SHP77 (cell line): ENCODE measurements around the gene OR2T8.

Experiments
- DNase-seq, 2 experiments: peaks; one replicate each; lab custom pipeline; 2025; lab: John Stamatoyannopoulos, UW

OR2T8 gene, protein sequence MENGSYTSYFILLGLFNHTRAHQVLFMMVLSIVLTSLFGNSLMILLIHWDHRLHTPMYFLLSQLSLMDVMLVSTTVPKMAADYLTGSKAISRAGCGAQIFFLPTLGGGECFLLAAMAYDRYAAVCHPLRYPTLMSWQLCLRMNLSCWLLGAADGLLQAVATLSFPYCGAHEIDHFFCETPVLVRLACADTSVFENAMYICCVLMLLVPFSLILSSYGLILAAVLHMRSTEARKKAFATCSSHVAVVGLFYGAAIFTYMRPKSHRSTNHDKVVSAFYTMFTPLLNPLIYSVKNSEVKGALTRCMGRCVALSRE

DNA sequence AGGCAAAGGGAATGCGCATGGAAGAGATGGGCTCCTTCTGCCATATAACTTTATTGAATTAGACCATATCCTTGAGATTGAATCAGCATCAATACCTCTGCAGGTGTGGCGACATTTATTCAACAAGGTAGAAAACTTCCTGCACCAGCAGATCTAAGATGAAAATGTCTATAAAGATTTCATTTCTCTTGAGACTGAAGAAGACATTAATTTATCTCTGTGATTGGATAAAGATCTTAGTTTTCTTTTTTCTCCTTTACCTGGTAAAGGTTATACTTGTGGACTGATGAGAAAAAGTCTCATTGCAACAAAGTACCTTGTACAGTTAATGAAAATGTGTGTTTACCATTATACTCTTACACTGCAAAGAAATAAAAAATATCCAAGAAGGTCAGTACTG is at the start of gene OR2T8:
Gene OR2T8, plus strand, starts transcription at position 301 of the 400 bp plus-strand sequence. CDS start 766 bp downstream, outside the sequence.
- no peak for DNase-seq

DNA sequence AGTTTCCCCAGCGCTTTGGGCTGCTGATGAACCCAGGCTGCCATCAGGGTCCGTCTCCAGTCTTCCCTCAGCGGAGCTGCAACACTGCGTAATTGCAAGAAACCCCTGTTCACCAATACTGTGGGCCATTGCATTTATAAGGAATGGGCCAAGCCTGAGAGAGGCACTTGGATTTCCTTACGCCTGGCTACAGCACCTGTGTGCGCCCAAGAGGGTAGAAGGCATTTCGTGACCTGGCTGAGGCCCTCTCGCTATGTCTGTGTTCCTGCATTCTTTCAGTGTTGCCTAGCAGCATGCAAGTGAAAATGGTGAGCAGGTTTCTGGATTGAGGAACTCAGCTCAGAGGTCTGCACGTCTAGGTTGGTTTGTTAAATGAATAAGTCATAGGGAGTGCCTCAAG is 36.7 kb upstream of the OR2T8 start:
- no peak for DNase-seq

DNA sequence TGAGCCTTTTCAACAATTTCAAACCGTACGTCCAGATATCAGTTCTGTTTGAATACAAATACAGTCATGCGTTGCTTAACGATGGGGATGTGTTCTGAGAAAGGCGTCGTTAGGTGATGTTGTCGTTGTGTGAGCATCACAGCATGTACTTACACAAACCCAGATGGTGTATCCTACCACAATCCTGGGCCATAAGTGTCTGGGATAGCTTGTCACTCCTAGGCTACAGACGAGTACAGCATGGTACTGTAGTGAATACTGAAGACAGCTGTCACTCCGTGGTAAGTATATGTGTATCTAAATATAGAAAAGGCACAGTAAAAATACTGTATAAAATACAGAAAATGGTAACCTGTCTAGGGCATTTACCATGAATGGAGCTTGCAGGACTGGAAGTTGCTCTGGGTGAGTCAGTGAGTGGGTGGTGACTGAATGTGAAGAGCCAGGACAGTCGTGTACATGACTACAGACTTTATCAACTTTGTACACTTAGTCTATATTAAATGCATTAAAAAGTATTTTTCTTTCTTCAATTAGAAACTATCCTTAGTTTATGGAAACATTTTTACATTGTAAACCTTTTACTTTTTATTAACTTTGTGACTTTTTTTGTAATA is 35.1 kb upstream of the OR2T8 start:
- no peak for DNase-seq

DNA sequence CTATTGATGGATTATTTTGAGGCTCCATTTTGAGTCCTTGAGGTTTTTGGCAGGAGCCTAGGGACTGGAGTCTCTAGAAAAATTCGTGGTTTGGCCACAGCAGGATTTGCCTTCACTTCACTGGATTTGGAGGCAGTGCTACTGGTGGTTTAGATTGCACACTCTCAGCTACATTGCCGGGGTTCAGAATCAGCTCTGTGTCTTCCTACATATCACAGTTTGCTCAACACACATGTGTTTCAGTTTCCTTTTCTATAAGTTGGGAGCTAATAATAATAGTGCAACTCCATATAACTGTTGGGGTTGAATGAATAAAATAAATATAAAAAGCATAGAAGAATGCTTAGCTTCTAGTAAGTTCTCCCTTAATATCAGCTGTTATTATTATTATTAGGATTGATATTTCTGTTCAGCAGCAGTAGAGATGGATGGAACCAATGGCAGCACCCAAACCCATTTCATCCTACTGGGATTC is 24.9 kb upstream of the OR2T8 start, which contains the start of gene OR2W3:
Gene OR2W3, plus strand, starts transcription at position 425 of the 475 bp plus-strand sequence. Its CDS starts 0 bp downstream, at position 425.
- DNase-seq, result no peak

DNA sequence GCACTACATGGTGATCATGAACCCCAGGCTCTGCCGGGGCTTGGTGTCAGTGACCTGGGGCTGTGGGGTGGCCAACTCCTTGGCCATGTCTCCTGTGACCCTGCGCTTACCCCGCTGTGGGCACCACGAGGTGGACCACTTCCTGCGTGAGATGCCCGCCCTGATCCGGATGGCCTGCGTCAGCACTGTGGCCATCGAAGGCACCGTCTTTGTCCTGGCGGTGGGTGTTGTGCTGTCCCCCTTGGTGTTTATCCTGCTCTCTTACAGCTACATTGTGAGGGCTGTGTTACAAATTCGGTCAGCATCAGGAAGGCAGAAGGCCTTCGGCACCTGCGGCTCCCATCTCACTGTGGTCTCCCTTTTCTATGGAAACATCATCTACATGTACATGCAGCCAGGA is 24.1 kb upstream of the OR2T8 start:
- no peak for DNase-seq

DNA sequence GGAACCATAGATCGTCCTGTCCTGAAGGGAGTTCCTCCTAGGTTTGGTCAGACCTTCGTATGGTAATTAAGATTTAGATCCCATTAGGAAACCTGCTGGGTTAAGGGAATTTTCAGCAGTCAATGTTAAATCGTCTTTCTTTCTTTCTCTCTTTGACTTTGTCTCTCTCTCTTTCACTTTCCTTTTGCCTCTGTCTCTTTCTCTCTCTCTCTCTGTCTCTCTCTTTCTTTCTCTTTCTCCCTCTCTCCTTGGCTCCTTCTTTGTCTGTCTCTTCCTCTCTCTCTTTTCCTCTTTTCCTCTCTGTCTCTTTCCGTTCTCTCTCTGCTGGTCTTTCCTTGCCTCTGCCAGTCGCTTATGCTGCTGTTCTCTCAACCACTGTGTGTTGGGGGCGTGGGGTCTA is 15.9 kb upstream of the OR2T8 start:
- no peak for DNase-seq

DNA sequence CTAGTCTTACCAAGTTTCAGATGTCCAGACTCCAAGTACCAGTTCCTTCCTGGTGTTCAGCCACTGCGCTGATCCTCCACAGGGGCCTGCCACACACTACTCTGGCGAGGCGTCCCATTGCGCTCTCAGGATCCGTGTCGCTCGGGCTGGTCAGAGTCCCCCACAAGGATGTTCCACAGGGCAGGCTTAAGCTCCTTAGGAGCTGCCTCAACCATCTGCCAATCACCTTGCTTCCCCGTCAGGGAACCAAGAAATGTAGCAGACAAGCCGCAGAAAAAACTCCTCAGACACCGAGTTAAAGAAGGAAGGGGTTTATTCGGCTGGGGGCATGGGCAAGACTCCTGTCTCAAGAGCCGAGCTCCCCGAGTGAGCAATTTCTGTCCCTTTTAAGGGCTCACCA is 14.9 kb upstream of the OR2T8 start:
- DNase-seq, result no peak

DNA sequence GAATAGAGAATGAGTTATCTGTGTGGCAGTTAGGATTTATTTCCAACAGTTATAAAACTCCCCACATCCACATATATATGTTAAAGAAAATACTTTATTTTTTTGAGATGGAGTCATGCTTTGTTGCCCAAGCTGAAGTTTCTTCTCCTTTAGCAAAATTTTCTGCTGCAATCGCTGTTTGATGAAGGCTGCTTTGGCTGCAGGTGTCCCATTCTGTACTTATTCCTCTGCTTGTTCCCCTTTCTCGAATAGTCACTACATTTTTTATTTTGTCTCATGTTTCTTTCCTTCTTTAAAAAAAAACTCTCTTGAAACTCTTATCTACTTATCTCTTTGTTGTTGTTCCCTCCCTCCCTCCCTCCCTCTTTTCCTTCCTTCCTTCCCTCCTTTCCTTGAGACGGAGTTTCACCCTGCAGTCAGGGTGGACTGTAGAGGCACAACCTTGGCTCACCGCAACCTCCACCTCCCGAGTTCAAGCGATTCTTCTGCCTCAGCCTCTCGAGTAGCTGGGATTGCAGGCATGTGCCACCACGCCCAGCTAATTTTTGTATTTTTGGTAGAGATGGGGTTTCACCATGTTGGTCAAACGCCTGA is 14.0 kb upstream of the OR2T8 start:
- no peak for DNase-seq

DNA sequence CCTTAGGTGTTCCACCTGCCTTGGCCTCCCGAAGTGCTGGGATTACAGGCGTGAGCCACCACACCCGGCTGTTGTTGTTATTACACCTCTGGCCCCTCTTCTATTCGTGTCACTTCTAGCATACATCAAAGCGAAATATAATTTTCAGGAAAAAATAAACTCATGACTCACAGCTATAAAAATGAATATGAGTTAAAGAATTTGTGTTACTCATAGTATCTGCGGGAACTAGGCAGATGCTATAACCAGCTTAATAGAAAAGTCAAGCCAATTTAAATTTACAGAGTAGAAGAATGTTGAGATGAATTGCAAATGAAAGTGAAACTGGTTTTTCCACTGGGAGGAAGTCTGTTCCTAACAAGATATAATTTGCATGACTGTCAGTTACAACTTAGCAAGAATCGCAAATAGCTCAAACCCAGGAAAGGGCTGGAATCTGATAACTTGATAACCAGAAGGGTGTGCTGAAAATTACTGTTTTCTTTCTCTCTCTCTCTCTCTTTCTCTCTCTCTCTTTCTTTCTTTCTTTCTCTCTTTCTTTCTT is 13.5 kb upstream of the OR2T8 start:
- DNase-seq, result no peak

DNA sequence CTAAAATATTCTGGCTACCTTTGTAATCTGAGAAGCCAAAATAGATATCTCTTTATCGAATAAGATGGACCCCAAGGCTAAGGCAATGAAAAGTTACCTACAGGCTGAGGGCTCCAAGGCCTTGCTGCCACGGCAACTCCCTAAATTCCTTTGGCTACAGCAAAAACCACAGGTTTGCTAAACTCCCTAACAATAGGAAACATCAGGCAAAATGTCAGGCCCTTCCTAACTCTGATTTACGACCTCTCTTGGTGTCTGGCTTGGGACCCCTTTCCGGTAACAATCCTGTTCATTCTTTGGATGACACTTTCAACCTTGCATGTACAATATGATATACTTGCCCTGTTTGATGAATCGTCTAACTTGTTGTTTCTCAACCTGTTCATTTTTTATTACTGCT is 11.3 kb upstream of the OR2T8 start:
- no peak for DNase-seq

DNA sequence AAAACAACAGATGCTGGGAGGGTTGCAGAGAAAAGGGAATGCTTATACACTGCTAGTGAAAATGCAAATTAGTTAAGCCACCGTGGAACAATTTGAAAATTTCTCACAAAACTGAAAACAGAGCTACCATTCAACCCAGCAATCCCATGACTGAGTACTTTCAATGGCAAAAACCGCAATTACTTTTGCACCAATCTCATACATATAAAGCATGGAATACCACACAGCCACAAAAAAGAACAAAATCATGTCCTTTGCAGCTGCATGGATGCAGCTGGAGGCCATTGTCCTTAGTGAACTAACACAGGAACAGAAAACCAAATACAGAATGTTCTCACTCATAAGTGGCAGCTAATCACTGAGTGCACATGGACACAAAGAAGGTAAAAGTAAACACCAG is 6.3 kb upstream of the OR2T8 start:
- DNase-seq, result no peak

DNA sequence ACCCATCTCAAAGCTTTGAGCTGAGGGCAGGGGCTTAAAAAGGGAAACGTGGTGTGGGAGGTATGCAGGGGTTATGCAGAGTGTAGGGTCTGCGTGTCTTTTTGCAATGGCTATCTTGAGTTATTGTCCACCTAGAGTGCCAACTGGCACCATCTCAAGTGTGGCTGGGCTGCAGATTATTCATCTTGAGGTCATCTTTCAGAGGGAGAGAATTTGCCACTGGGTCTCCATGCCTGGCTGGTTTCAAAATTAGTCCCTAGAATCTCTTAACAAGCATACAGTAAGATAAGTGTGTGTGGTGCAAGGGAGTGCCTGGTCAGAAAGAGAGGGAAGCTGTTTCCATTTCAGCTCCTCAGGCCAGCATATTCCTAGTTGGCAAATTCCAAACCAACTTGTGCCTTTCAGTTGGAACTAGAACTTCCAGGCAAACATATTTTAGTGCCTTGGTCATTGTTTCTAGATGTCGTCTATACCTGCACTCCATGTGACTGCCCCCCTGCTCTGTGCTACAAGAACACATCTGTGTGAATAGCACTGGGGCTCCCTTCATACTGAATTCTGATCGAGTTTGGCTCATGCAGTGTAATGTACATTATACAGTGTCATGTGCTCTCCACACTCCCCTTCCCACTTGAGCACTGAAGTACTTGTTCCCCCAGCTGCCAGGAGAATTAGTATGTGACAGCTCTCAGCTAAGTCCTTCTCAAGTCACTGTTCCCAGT is 5.0 kb upstream of the OR2T8 start:
- no peak for DNase-seq

DNA sequence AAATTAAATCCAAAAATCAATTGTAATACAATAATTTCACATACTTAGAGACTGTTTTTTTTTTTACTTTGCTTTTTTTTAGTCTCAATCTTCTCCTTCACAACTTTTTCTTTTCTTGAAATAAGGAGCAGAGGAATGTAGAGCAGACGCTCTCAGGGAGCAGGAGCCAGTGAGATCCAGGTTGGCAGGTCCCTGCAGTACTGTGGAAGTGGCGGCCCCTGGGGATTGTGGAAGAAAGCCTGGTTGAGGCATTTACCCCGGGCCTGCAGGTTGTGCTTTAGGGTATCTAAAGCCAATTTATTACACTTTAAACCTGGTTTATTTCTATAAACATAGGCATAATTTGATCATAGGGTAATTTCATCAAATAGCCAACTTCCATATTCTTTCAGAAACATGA is 3.9 kb downstream of the OR2T8 start:
- DNase-seq, result no peak

DNA sequence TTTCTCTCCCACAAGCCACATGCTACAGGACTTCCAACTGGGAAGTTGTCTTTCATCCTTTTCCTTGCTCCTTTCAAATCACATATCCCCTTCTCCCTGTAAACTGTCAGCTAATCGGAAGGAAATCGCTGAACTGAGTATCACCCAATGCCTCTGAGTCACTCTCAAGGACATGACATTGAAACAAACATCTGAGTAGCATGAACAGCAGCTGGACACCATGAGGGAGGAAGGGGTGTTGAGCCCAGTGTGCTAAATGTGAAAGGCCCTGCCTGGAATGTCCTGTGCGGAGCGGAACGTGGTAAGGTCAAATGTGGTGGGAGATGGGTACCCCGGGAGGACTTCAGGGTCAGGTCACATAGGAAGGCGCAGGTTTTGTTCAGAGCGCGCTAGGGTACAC is 4.8 kb downstream of the OR2T8 start, which contains the start of gene OR2AJ1:
Gene OR2AJ1, plus strand, starts transcription at position 22 of the 400 bp plus-strand sequence. CDS start 8,880 bp downstream, outside the sequence.
- no peak for DNase-seq

DNA sequence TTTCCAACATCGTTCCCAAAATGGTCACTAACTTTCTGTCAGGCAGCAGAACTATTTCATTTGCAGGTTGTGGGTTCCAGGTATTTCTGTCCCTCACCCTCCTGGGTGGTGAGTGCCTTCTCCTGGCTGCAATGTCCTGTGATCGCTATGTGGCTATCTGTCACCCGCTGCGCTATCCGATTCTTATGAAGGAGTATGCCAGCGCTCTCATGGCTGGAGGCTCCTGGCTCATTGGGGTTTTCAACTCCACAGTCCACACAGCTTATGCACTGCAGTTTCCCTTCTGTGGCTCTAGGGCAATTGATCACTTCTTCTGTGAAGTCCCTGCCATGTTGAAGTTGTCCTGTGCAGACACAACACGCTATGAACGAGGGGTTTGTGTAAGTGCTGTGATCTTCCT is 13.9 kb downstream of the OR2T8 start:
- no peak for DNase-seq

DNA sequence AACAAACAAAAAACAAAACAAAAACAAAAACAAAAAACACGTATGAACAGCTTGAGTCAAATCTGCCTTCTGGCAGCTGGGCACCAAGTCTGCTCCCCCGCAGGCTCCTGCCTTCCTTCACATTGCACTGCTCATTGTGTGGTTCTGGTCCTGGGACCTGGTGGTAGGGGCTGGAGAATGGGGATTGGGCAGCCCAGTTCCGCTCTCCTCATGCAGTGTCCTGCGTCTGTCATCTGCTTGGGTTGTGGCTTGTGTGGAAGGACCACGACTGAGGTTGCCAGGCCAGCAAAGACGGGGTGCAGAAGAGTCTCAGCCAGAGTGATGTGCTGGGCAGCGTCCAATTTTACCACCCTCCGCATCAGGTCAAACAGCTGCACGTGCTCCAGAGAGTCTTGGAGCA is 15.7 kb downstream of the OR2T8 start:
- DNase-seq, result no peak

DNA sequence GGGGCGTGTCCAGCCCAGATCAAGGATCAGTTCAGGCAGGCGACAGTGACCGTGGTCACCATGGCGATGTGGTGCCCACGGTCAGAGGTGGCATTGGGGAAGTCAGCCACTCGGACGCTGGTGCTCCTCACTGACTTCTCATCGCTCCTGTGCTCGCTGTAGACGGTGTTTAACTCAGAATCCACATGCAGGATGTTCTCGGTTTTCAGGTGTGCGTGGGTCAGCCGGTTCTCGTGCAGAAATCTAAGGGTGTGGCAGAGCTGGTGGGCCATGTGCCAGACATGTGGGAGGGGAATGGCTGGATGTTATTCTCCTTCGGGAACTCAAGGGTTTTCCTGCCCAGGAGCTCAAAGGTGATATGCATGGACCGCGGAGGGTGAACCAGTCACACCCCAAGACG is 16.4 kb downstream of the OR2T8 start:
- no peak for DNase-seq

DNA sequence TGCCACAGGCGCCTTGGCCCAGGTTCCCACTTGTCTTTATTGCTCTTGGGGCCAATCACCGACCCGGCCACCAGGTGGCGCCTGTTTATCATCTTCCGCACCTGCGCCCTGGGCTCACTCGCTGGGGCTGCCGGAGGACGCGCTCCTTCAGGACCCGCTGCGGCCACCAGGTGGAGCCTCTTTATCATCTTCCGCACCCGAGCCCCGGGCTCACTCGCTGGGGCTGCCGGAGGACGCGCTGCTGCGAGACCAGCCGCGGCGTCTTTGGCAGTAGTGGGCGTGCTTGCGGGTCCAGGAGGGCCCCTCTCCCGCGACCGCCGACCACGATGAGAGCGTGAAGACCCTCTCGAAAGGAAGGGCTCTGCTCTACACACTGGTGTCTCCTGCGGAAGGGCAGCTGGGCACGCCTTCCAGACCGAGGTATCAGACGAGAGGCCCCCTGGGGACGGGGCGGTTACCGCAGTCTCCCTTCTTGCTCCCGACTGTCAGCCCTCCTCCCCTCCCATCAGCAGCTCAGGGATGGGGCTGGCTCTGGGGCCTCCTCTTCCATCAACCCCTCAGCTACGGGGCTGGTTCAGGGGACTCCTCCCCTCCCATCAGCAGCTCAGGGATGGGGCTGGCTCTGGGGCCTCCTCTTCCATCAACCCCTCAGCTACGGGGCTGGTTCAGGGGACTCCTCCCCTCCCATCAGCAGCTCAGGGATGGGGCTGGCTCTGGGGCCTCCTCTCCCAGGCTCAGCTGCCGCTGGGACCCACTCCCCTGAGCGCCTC is 17.1 kb downstream of the OR2T8 start:
- peak; percentile 48 to 78 for DNase-seq

DNA sequence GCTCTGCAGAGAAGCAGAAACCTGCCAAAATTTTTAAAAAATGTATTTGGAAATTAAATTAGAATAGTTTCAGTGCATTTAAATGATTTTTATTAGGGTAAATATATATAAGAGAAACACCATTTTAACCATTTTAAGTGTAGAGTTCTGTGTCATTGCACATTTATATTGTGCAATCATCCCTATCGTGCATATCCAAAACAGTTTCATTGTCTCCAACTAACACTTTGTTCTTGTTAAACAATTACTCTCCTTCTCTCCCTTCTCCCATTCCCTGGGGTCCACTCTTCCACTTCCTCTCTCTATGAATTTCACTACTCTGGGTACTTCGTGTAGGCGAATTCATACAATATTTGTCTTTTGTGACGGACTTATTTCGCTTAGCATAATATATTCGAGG is 22.6 kb downstream of the OR2T8 start:
- no peak for DNase-seq

DNA sequence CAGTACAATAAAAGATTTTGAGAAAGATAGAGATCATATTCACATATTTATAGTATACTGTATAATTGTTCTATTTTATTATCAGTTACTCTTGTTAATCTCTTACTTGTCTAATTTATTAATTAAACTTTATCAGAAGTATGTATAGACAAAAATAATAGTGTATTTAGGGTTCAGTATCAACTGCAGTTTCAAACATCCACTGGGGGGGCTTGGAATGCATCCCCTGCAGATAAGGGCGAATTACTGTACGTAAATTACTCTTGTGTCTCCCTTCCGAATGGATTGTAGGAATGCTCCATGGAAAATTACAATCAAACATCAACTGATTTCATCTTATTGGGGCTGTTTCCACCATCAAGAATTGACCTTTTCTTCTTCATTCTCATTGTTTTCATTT is 28.5 kb downstream of the OR2T8 start, which contains the start of gene OR2L8:
Gene OR2L8, plus strand, starts transcription at position 301 of the 400 bp plus-strand sequence. Its CDS starts 0 bp downstream, at position 301.
- DNase-seq, result no peak

DNA sequence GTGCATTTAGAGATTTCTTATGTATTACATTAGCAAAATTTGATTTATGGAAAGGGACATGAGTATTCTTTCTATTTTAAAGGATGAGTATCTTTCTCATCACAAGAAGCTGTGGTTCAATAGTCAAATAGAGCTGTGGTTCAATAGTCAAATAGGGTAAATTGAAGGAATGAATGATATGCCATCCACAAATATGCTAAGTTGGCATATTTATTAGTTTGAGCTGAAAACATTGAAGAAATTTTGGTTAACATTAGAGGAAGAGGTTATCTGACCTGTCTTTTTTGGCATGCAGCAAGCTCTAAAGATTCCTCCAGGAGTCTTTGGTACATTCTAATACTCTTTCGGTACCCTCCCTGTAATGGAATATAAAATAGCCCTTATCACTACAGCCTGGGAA is 33.4 kb downstream of the OR2T8 start:
- DNase-seq, result no peak
